Body of pancreas (tissue), 4 donors: ENCODE results near the gene NFYC. TPM values are rescaled to one million over a fixed set of nuclear protein-coding genes. Genes with fewer than 3 reads are reported as not detected.
A peak's percentile ranks its signal among the peaks of the same experiment; 100 is the strongest.

Experiments
- ATAC-seq: fragments of 150-250 bp; one replicate; pipeline ENCODE4 v1.9.1; 2016
- DNase-seq, 4 donors: peaks; one replicate each; pipeline ENCODE4 v3.0.0-alpha.2; 2019
- H3K27ac ChIP-seq, 4 donors: fragments of 200-600 bp; sonication (generic); 1 replicate in 3 of 4; 2 replicates in 1 of 4; pipeline versions ENCODE4 v1.5.1 to v1.6.1; 2016 to 2019; ENCODE audit warnings: mild to moderate bottlenecking in 1 of 4, mixed read lengths in 1 of 4, moderate library complexity in 1 of 4
- H3K27me3 ChIP-seq, 2 donors: fragments of 200-600 bp; sonication (generic); one replicate each; pipeline ENCODE4 v1.6.0; 2016; ENCODE audit warnings: mild to moderate bottlenecking in 1 of 2
- H3K36me3 ChIP-seq, 2 donors: fragments of 200-600 bp; sonication (generic); replicated peaks in 1 of 2; 2 replicates each; pipeline ENCODE4 v1.5.1; 2016; ENCODE audit warnings: low read depth in 2 of 2; ENCODE audit not compliant: insufficient read depth in 1 of 2
- H3K4me1 ChIP-seq: fragments of 200-600 bp; sonication (generic); one replicate; pipeline ENCODE4 v1.6.0; 2016
- H3K4me3 ChIP-seq, 2 donors: fragments of 200-600 bp; sonication (generic); 1 replicate in 1 of 2; 2 replicates in 1 of 2; pipeline ENCODE4 v1.5.1; 2016 to 2019
- H3K9me3 ChIP-seq, 3 donors: fragments of 200-600 bp; sonication (generic); 1 replicate in 2 of 3; 2 replicates in 1 of 3; pipeline ENCODE4 v1.5.1; 2016
- CTCF ChIP-seq, 7 experiments: fragments of 450-650 bp in 4 of 7; fragments of 200-600 bp in 3 of 7; sonication (generic) in 3 of 7; IDR thresholded peaks; one replicate each; pipeline ENCODE4 v1.5.1; 2016 to 2019; ENCODE audit warnings: antibody characterized with exemption in 7 of 7
- POLR2A ChIP-seq, 3 donors: fragments of 450-650 bp; IDR thresholded peaks; one replicate each; pipeline ENCODE4 v1.6.1; 2016; ENCODE audit warnings: antibody characterized with exemption in 3 of 3, mild to moderate bottlenecking in 2 of 3
- WGBS, 2 donors: methylation state at CpG; one replicate each; pipeline ENCODE4 v1.1.5; 2017; 5-methylcytosine and 5-hydroxymethylcytosine counted together
- intact Hi-C: fragments of 100-400 bp; cut with DNase I; formaldehyde crosslinking; loops from one replicate; pipeline ENCODE4 v1.15.1; 2023
- total RNA-seq, 2 donors: library from RNA; depleted of rRNA; stranded (reverse); fragments of >200 nt; gene quantifications; one replicate each; pipeline ENCODE4 v1.1.0, GENCODE V29; 2016

Gene NFYC
- total RNA-seq, result 10 to 100 TPM; 37.2 to 44.9 TPM

DNA sequence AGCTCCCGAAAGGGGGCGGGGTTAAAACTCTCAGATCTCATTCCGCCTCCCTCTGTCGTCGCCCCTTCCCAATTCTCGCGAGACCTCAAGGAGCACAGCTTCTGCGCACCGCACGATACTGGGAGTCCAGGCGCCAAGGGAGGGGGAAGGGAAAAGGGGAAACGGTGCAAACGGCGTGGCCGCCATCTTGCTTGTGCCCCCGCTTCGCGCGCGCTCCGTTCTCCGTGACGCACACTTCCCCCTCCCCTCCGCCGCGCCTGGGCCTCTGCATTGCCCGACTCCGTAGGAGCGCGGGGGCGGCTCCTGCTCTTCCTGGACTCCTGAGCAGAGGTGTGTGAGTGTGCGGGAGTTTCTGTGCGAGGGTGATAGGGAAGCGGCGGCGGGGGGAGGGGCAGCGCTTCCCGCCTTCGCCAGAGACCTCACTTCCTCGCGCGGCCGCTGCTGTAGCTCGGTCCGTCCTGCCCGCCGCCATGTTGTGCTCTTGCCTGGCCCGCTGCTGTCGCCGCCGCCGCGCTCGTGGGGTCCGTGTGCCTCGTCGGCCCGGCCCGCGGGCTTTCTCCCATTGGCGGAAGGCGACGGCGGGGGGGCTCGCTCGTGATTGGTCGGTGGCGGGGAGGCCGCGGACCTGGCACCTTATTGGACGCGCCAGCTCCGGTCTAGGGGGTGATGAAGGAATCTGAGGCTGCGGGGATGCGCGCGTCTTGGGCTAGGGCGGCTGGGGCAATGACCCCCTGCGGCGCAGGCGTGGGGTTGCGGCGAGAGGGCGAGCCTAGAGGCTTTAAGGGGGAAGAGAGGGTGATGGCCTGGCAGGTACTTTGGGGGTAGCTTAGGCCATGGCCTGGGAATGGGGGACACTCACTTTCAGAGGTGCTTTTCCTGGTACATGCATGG is at the start of gene NFYC:
NFYC (plus strand) TSS at position 167 of the 891 bp plus-strand sequence. CDS start 47,140 bp downstream, outside the sequence.
- intact Hi-C loops, result no loop called here
- Histone ChIP-seq H3K4me1 (peaks cover 39% of the 10 kb centered on the region), H3K4me3 (peak within 1 kb of the TSS; percentile 44 to 80), H3K27me3 (no peaks in the 10 kb centered on the region), H3K9me3 (no peaks in the 10 kb centered on the region), H3K27ac (peak within 1 kb of the TSS; percentile 97 to 99 (median 98)), H3K36me3 (no peaks in the 10 kb centered on the region)
- 0 to 1% methylated on average over 40 to 84 of the region's 84 CpGs for WGBS, 2 donors
- ATAC-seq (peak; percentile 94), DNase-seq (peak; percentile 97 to 99 (median 98))
- peak in 4 of 7 experiments; percentile 16 to 34 (median 20) for TF ChIP-seq CTCF (IDR thresholded peaks at IDR 0.05)
- peak; percentile 88 to 95 (median 94) for TF ChIP-seq POLR2A (IDR thresholded peaks at IDR 0.05)

- 82% methylated on average over 5 of the region's 5 CpGs for WGBS, 2 donors
- no peaks in the 10 kb centered on the region for H3K36me3 ChIP-seq
- no peak overlapping the region for H3K27ac ChIP-seq
- H3K4me3 ChIP-seq, result no peak overlapping the region
- H3K4me1 ChIP-seq, result no peaks in the 10 kb centered on the region
- intact Hi-C loops, result no loop called here
- no peaks in the 10 kb centered on the region for H3K27me3 ChIP-seq
- no peaks in the 10 kb centered on the region for H3K9me3 ChIP-seq
- TF ChIP-seq CTCF (IDR thresholded peaks at IDR 0.05) (no peak), POLR2A (IDR thresholded peaks at IDR 0.05) (no peak)
- ATAC-seq (no peak), DNase-seq (no peak)
Observed at GRCh38 chr1:40645118-40645680, 46.3 kb upstream of the NFYC start.

DNA sequence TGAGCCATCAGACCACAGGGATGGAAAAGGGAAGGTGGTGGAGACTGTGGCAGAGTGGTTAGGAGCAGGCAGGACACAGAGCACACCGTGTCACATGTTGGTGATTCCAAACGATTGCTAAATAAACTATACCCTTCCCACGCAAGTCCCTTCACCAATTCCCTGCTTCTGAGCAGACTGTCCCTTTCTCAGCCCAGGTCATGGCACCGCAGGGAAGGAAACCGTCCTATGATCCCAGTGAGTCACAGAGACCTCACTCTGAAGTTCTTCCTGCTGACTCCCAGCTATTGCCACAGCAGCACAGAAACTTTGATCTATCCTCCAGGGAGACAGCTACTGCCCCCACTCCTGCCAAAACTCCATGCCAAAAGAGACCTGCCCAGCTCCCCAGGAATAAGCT is 45.2 kb upstream of the NFYC start:
- H3K4me1 ChIP-seq, result peaks cover 3% of the 10 kb centered on the region
- DNase-seq, result no peak
- intact Hi-C loops, result no loop called here
- no peak for TF ChIP-seq POLR2A (IDR thresholded peaks at IDR 0.05)
- TF ChIP-seq CTCF (IDR thresholded peaks at IDR 0.05), result no peak
- H3K27me3 ChIP-seq, result no peaks in the 10 kb centered on the region
- H3K9me3 ChIP-seq, result no peaks in the 10 kb centered on the region
- no peak overlapping the region for H3K4me3 ChIP-seq
- WGBS, 2 donors, result 77 to 78% methylated on average over 5 of the region's 5 CpGs
- no peak overlapping the region for H3K27ac ChIP-seq
- H3K36me3 ChIP-seq, result no peaks in the 10 kb centered on the region
- ATAC-seq, result no peak

- TF ChIP-seq CTCF (IDR thresholded peaks at IDR 0.05), result no peak
- TF ChIP-seq POLR2A (IDR thresholded peaks at IDR 0.05), result no peak
- Histone ChIP-seq H3K4me1 (peaks cover 9% of the 10 kb centered on the region), H3K9me3 (no peaks in the 10 kb centered on the region), H3K4me3 (no peak overlapping the region), H3K27me3 (no peaks in the 10 kb centered on the region), H3K36me3 (no peaks in the 10 kb centered on the region), H3K27ac (no peak overlapping the region)
- ATAC-seq (no peak), DNase-seq (no peak)
- intact Hi-C loops, result no loop called here
- 77 to 96% methylated on average over 3 of the region's 3 CpGs for WGBS, 2 donors
Observed at GRCh38 chr1:40648200-40648599, 43.3 kb upstream of the NFYC start.
